Activated B cell treated with CpG ODN at 0.5 μM for 24 hours (primary cell): ENCODE measurements around the gene SNX10. TPM values are rescaled to one million over a fixed set of nuclear protein-coding genes. Genes with fewer than 3 reads are reported as not detected.

Experiments used
- ATAC-seq: fragments of 200-7000 bp; cut with Tn5 transposase; one replicate; pipeline ENCODE4 v1.10.0; 2021; ENCODE audit warnings: low read depth, mild to moderate bottlenecking, moderate library complexity
- CTCF ChIA-PET: fragments of 350-600 bp; sonication (Branson Sonifier 250); formaldehyde crosslinking; loops from one replicate; lab custom pipeline; 2021; ENCODE audit warnings: antibody characterized with exemption; lab: Charles Lee
- POLR2A ChIA-PET: fragments of 350-600 bp; sonication (Branson Sonifier 250); formaldehyde crosslinking; loops from one replicate; lab custom pipeline; 2021; ENCODE audit warnings: antibody characterized with exemption; lab: Charles Lee
- DNase-seq: peaks from one replicate; pipeline ENCODE4 v3.0.0; 2022
- H3K27ac Mint-ChIP-seq: one replicate; pipeline ENCODE4 v1.8.0; 2020; ENCODE audit warnings: mixed read lengths
- H3K27me3 Mint-ChIP-seq: one replicate; pipeline ENCODE4 v1.8.0; 2021; ENCODE audit warnings: mixed read lengths
- H3K36me3 Mint-ChIP-seq: one replicate; pipeline ENCODE4 v1.8.0; 2021; ENCODE audit warnings: low read depth, mixed read lengths
- H3K4me1 Mint-ChIP-seq: one replicate; pipeline ENCODE4 v1.8.0; 2021; ENCODE audit warnings: mixed read lengths
- H3K4me3 Mint-ChIP-seq: one replicate; pipeline ENCODE4 v1.8.0; 2020; ENCODE audit warnings: mild to moderate bottlenecking, mixed read lengths
- H3K9me3 Mint-ChIP-seq: one replicate; pipeline ENCODE4 v1.8.0; 2020; ENCODE audit warnings: mixed read lengths
- intact Hi-C: fragments of 100-400 bp; cut with micrococcal nuclease; formaldehyde crosslinking; loops from one replicate; pipeline ENCODE4 v1.15.1; 2024
- total RNA-seq: library from RNA; stranded (reverse); gene quantifications from 2 replicates; pipeline ENCODE4 v1.2.3, GENCODE V29; 2022
- TF ChIP-seq, protein P1 (sequence below): fragments of 200-600 bp; IDR thresholded peaks from one replicate; pipeline ENCODE4 v1.8.0; 2022; ENCODE audit warnings: antibody characterized with exemption, mild to moderate bottlenecking

Gene SNX10
- total RNA-seq, 1 donor from 2014 or later: 32.3 TPM

DNA sequence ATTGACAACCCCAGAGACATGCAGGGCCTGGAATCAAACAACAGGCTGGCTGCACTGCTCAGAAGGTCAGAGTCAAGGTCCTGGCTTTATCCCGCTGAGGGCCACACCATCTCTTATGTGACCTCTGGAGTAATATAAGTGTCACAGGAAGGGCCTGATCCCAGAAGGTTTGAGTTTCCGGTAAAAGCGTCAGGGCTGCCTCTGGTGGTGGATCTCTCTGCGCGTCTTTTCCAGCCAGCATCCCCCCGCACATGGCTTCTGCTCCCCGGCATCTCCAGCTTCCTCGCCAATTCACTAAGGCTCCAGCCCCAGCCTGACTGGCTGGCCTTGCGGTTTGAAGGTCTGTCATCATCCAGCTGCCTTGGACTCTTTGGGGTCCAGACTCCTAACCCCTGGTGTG, 54.2 kb downstream of the SNX10 start:
- intact Hi-C loops: no loop called here
- Mint-ChIP-seq H3K9me3 (no peaks in the 10 kb centered on the region), H3K4me3 (no peak overlapping the region), H3K27ac (no peak overlapping the region), H3K4me1 (peaks cover 46% of the 10 kb centered on the region), H3K36me3 (peaks cover 60% of the 10 kb centered on the region), H3K27me3 (no peaks in the 10 kb centered on the region)
- CTCF ChIA-PET: interaction anchor here (1.3 kb wide), 1 partner anchor 19 kb away, joined by 5 read pairs; no protein-coding TSS in a partner anchor
- POLR2A ChIA-PET: interaction anchor here (0.6 kb wide), 1 partner anchor 12 kb away, joined by 10 read pairs; no protein-coding TSS in a partner anchor
- TF ChIP-seq, protein P1, sequence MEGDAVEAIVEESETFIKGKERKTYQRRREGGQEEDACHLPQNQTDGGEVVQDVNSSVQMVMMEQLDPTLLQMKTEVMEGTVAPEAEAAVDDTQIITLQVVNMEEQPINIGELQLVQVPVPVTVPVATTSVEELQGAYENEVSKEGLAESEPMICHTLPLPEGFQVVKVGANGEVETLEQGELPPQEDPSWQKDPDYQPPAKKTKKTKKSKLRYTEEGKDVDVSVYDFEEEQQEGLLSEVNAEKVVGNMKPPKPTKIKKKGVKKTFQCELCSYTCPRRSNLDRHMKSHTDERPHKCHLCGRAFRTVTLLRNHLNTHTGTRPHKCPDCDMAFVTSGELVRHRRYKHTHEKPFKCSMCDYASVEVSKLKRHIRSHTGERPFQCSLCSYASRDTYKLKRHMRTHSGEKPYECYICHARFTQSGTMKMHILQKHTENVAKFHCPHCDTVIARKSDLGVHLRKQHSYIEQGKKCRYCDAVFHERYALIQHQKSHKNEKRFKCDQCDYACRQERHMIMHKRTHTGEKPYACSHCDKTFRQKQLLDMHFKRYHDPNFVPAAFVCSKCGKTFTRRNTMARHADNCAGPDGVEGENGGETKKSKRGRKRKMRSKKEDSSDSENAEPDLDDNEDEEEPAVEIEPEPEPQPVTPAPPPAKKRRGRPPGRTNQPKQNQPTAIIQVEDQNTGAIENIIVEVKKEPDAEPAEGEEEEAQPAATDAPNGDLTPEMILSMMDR: no peak
- no peak for ATAC-seq
- no peak for DNase-seq

DNA sequence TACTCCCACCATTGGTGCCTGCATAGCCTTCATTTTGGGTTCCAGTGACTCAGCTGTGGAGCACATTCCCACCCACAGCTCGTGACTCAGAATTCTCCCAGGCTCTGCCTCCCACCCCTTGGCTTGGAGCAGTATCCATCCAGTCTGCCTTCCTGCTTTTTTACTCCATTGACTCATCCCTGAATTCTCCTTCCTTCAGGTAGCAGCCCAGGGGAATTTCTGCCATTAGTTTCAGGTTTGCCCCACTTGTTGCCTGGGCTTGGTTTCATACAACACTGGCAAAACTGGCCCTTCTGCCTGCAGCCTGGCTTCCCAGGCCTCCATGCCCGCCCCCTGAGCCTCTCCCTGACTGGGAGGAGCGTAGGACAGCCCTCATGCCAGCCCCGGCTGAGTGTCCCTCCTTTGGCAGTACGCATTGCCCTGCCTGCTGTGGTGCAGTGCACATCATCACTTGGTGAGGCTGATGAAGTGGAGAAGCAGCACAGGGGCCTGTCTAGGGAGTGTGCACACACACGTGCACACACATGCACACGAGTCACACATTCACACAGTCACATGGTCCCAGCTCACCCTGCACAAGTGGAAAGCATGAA, 55.0 kb downstream of the SNX10 start:
- ChIA-PET CTCF (no interaction called here), POLR2A (interaction anchor here (1.0 kb wide), 1 partner anchor 256 kb away, joined by 4 read pairs; no protein-coding TSS in a partner anchor)
- H3K4me3 Mint-ChIP-seq: no peak overlapping the region
- no peaks in the 10 kb centered on the region for H3K9me3 Mint-ChIP-seq
- H3K4me1 Mint-ChIP-seq: peaks cover 44% of the 10 kb centered on the region
- DNase-seq: no peak
- TF ChIP-seq, protein P1: no peak
- ATAC-seq: no peak
- H3K36me3 Mint-ChIP-seq: peaks cover 66% of the 10 kb centered on the region
- no peak overlapping the region for H3K27ac Mint-ChIP-seq
- no peaks in the 10 kb centered on the region for H3K27me3 Mint-ChIP-seq
- intact Hi-C loops: no loop called here

DNA sequence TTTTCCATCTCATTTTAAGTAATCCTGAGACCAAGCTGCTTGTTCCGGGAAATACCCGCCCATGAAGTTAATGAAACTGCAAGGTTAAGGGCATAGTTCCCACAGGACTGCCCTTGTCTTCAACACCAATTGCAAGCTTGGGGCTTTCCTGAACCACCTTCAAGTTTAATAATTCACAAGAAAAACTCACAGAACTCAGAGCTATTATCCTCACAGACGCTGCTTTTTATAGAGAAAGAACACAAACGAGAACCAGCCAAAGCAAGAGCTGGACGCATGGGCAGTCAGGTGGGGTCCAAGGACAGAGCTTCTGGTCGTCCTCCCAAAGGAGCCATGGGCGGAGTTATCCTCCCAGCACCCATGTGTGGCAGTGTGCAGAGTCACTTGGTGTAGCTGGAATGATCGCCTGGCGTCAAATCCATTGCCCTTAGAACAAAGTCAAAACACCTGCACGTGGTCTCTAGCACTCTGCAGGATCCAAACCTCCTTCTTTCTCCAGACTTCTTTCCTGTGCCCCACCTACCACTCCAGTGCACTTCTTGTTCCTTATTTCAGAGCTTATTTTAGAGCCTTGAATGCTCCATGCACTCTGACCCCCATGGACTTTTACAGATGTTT, 56.7 kb downstream of the SNX10 start:
- Mint-ChIP-seq H3K4me3 (no peak overlapping the region), H3K27ac (peak overlapping the region; percentile 30), H3K9me3 (no peaks in the 10 kb centered on the region), H3K36me3 (peaks cover 78% of the 10 kb centered on the region), H3K27me3 (no peaks in the 10 kb centered on the region), H3K4me1 (peaks cover 40% of the 10 kb centered on the region)
- CTCF ChIA-PET: interaction anchor here (1.4 to 2.3 kb wide), 2 partner anchors 17 to 21 kb away, joined by 4 to 13 read pairs; no protein-coding TSS in a partner anchor
- DNase-seq: no peak
- POLR2A ChIA-PET: interaction anchor here (0.7 to 1.9 kb wide), 9 partner anchors 8 to 153 kb away, joined by 3 to 9 read pairs (median 4); partner anchors contain the start of genes HNRNPA2B1 and SNX10
- intact Hi-C loops: no loop called here
- ATAC-seq: peak; percentile 42
- TF ChIP-seq, protein P1: no peak

DNA sequence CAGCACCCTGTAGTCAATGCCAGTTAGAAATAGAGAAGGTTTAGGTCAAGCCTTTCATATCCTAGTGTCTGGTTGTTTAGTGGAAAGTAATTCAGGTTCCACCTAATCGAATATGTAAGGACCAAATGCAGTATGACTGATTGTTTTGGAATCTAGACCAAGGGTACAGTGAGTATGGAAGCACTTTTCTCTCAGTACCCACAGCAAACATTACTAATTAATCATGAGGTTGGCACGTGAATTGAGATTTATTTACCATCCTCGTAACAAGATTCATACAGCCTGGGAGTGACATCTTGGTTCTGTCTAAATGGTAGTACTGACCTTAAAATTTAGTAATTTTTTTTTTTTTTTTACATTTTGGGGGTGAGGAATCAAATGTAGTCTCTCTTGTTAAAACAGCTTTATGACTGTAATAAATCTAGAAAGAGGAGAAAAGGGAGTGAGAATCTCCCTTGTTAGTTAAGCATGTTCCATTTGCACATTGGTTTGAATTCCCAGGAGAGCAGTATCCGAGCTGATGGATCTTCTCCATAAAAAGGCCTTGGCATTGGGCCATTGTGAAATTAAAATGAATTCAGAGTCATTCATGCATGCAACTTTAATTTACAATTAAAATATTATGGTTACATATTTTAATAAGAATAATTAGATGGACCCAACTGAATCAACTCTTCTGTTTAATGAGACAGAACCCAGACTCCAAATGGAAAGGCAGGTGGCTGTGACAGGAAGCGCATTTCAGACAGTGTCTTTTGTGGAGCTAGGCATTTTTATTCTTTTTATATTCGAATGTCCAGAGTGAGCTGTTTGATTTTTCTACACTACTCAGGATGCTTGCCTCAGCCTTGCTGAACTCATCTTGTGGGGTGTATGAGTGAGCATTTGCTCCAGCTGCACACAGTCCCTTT, 57.6 kb downstream of the SNX10 start:
- H3K27ac Mint-ChIP-seq: no peak overlapping the region
- DNase-seq: no peak
- no peak for ATAC-seq
- CTCF ChIA-PET: interaction anchor here (0.9 to 2.3 kb wide), 2 partner anchors 16 to 68 kb away, joined by 3 to 13 read pairs; no protein-coding TSS in a partner anchor
- intact Hi-C loops: no loop called here
- peaks cover 33% of the 10 kb centered on the region for H3K4me1 Mint-ChIP-seq
- no peak overlapping the region for H3K4me3 Mint-ChIP-seq
- POLR2A ChIA-PET: interaction anchor here (0.9 to 1.9 kb wide), 6 partner anchors 10 to 154 kb away, joined by 3 to 9 read pairs (median 4); no protein-coding TSS in a partner anchor
- H3K36me3 Mint-ChIP-seq: peaks cover 76% of the 10 kb centered on the region
- no peaks in the 10 kb centered on the region for H3K9me3 Mint-ChIP-seq
- TF ChIP-seq, protein P1: no peak
- no peaks in the 10 kb centered on the region for H3K27me3 Mint-ChIP-seq
